ENCODE results near the gene MAP1B. TPM values are rescaled to one million over a fixed set of nuclear protein-coding genes. Genes with fewer than 3 reads are reported as not detected.
A peak's percentile ranks its signal among the peaks of the same experiment; 100 is the strongest.

MAP1B gene
- total RNA-seq, 1 experiment from 2014 or later: 163 TPM

- peak overlapping the region; percentile 9 for H3K27ac ChIP-seq
- H4K20me1 ChIP-seq (ENCODE audit: insufficient read depth): no peaks in the 10 kb centered on the region
- H3K4me1 ChIP-seq (replicated peaks; ENCODE audit: insufficient read depth): 0 out of 2 replicates have a peak, but pooled peaks cover 12% of the 10 kb centered on the region
- TF ChIP-seq CTCF (conservative IDR thresholded peaks at IDR 0.05) (no peak), EZH2 (IDR thresholded peaks at IDR 0.05; ENCODE audit: low read depth) (no peak)
- H3K4me3 ChIP-seq: no peak overlapping the region
- H3K79me2 ChIP-seq (ENCODE audit: low read depth): no peaks in the 10 kb centered on the region
- H3K9me3 ChIP-seq (ENCODE audit: insufficient read depth, low read depth): no peaks in the 10 kb centered on the region
- ChIA-PET POLR2A (ENCODE audit: unreplicated experiment) (no interaction called here), CTCF (no interaction called here)
- no TSS peak for BruUV-seq (replicated peaks)
- no peaks in the 10 kb centered on the region for H3K27me3 ChIP-seq (ENCODE audit: insufficient read depth, low read depth)
- intact Hi-C loops (cut with micrococcal nuclease; ENCODE audit: unreplicated experiment): no loop called here
- H2AFZ ChIP-seq: no peak overlapping the region
- no peaks in the 10 kb centered on the region for H3K9me2 ChIP-seq (ENCODE audit: insufficient read depth)
- H3K4me2 ChIP-seq: no peak overlapping the region
- no peaks in the 10 kb centered on the region for H3K36me3 ChIP-seq (ENCODE audit: low read depth)
- no peak for DNase-seq
- H3F3A ChIP-seq (ENCODE audit: insufficient read depth, low read depth): 0 out of 2 replicates have a peak, but pooled peaks cover 3% of the 10 kb centered on the region
Observed at GRCh38 chr5:72256536-72256935, 149.3 kb downstream of the MAP1B start.

Small RNA genes lying within 50 kb of the gene (microRNA-seq; reads per million reads assigned to microRNA genes)
- not detected for gene MIR4803 (ENCODE audit: borderline number of aligned reads, borderline replicate concordance)

Other genes starting within 250 kb of the MAP1B start
- gene MRPS27, start 212.8 kb downstream of the MAP1B start, total RNA-seq (2021): 71.0 and 73.1 TPM in 2 replicates
- gene PTCD2, start 212.9 kb downstream of the MAP1B start, total RNA-seq (2021): 13.4 and 15.5 TPM in 2 replicates